GM21381 (cell line): Measurements from ENCODE around the gene CCNDBP1.
"Not testable (repeated sequence)": the region's sequence is repeated elsewhere in the genome, so short reads cannot be mapped to it uniquely, and the experiment has no call there.

Source experiments
- ATAC-seq: cut with Tn5 transposase; IDR thresholded peaks from one replicate; pipeline ENCODE4 v1.9.1; 2021; ENCODE audit warnings: mild to moderate bottlenecking, moderate library complexity; ENCODE audit not compliant: unreplicated experiment

CCNDBP1 gene, protein sequence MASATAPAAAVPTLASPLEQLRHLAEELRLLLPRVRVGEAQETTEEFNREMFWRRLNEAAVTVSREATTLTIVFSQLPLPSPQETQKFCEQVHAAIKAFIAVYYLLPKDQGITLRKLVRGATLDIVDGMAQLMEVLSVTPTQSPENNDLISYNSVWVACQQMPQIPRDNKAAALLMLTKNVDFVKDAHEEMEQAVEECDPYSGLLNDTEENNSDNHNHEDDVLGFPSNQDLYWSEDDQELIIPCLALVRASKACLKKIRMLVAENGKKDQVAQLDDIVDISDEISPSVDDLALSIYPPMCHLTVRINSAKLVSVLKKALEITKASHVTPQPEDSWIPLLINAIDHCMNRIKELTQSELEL

GRCh38 chr15:43185157-43186002 is at the start of gene CCNDBP1:
Gene CCNDBP1 (plus strand): TSS chr15:43185403. CDS start chr15:43185499, 96 bp downstream.
- peak; percentile 96 for ATAC-seq

GRCh38 chr15:43143203-43143941 is 41.8 kb upstream of the CCNDBP1 start:
- ATAC-seq = no peak

DNA sequence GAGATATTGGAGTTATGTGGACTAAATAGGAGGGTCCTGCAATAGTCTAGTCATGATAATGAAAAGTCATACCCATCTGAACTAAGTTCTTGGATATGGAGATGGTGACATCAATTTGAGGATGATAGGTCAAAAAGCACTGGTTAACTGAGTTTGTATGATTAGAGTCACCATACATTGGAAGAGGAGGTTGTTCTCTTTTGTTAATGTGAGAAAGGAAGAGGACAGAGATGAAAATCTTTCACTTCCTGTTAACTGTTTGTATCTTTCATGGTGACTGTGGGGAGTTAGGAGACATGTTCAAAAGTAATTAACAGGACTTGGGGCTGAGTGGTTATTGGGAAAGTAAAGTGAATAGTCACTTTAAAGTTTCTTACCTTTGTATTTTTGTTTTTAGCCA is 40.7 kb upstream of the CCNDBP1 start:
- no peak for ATAC-seq

GRCh38 chr15:43146184-43146583 is 39.0 kb upstream of the CCNDBP1 start:
- no peak for ATAC-seq

DNA sequence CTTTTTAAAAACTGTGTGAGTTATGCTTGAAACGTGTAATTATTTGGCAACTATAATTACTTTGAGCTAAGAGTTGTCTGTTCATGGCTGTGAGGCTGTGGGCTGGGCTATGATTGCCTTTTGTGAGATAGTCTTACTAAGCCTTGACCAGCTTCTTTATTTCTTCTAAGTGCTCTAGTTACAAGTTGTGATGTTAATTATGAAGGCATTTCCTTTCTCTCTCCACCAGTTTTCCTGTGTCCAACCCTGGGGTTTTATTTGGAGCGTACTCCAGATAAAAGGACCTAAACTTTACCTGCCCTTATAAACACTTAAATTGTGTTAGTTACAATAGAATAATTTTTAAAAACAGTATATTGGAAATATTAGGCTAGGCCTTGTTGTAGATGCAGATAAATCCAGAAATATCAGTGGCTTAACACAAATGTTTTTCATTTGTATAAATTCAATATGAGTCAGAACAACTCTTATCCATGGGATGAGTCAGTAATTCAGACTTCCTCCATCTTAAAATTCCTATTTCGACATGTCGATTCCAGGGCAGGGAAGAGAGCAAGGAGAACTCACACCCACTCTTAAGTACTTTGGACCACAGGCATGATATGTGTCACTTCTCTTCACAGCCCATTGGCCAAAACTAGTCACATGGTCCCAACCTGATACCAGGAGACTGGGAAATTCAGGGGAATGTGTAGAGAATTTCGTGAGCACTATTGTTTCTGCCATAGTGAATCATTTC is 34.8 kb upstream of the CCNDBP1 start:
- no peak for ATAC-seq

- no peak for ATAC-seq
Measured at GRCh38 chr15:43151688-43152087, 33.5 kb upstream of the CCNDBP1 start.

GRCh38 chr15:43153269-43153668 is 31.9 kb upstream of the CCNDBP1 start:
- ATAC-seq = no peak

GRCh38 chr15:43165801-43166325 is 19.3 kb upstream of the CCNDBP1 start:
- no peak for ATAC-seq

DNA sequence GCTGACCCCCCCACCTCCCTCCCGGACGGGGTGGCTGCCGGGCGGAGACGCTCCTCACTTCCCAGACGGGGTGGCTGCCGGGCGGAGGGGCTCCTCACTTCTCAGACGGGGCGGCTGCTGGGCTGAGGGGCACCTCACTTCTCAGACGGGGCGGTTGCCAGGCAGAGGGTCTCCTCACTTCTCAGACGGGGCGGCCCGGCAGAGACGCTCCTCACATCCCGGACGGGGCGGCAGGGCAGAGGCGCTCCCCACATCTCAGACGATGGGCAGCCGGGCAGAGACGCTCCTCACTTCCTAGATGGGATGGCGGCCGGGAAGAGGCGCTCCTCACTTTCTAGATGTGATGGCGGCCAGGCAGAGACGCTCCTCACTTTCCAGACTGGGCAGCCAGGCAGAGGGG is 17.9 kb upstream of the CCNDBP1 start:
- ATAC-seq = not testable (repeated sequence)

GRCh38 chr15:43168192-43169107 is 16.8 kb upstream of the CCNDBP1 start:
- ATAC-seq = no peak

DNA sequence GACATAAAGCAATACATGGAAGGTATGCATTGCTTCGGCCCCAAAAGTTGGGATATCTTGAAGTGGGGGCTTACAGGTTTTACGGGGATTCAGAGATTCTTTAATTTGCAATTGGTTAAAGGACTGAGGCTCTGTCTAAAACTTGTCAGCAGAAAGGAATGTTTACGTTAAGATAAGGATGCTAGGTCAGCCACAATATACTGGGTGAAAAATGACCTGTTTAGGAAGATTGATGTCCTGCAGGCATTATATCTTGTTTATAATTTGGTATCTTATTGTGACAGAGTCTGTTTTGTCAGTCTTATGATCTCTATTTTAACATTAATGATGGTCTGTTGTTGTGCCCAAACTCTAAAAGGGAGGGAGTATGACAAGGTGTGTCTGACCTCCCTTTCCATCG is 15.3 kb upstream of the CCNDBP1 start:
- ATAC-seq = no peak

DNA sequence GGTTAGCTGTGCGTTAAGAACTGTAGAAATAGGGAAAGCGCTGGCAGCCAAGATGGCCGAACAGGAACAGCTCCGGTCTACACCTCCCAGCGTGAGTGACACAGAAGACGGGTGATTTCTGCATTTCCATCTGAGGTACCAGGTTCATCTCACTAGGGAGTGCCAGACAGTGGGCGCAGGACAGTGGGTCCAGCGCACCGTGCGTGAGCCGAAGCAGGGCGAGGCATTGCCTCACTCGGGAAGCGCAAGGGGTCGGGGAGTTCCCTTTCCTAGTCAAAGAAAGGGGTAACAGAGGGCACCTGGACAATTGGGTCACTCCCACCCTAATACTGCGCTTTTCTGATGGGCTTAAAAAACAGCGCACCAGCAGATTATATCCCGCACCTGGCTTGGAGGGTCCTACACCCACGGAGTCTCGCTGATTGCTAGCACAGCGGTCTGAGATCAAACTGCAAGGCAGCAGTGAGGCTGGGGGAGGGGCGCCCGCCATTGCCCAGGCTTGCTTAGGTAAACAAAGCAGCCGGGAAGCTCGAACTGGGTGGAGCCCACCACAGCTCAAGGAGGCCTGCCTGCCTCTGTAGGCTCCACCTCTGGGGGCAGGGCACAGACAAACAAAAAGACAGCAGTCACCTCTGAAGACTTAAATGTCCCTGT is 9.4 kb upstream of the CCNDBP1 start:
- ATAC-seq = not testable (repeated sequence)

- ATAC-seq = not testable (repeated sequence)
Measured at GRCh38 chr15:43177147-43177546, 8.1 kb upstream of the CCNDBP1 start.

DNA sequence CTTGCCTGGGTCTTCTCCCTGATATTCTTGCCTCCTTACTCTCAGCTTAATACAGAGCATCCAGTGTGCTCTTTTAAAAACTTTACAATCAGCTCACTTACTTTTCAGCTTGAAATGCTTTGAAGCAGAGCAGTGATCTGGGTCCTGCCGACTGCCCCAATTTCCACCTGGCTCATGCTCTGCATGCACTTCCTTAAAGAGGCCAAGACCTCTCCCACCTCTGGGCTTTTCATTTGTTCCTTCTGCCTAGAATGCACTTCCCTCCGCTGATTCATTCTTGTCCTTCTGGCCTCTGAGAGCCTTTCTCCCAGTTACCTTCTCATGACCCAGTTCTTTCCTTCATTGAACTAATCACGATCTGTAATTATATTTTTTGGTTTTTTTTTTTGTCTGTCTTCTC is 1.9 kb upstream of the CCNDBP1 start:
- ATAC-seq = no peak

DNA sequence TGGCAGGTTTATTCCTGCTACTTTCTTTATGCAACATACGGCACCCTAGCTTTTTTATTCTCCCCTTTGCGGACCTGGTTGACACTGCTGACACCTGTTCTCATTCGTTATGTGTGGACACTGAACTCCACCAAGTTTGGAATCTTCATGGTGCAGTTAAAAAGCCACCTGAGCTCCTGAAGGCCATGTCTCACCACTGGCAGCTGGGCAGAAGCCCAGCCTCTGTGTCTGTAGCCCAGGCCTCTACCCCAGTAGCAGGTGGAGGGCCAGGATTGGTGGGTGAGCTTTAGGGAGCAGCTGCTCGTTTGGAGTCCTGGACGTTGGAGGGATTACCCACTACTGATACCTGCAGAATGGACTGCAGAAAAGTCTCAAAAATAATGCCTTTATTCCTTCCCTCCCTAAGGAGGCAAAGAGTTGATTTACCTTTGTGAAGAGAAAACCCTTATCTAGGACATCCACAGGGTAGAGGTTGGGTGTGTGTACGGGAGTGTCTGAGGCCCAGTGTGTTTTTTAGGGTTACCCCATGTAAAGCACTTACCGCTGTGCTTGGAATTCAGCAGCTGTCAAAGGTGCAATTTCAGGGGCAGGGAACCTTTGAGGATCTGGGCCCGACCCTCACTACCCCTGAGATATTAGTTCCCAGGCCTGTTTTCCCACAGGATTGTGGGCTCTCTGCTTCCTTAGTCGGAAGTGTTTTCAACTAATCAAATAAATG is 637 bp upstream of the CCNDBP1 start:
- ATAC-seq = peak; percentile 3

DNA sequence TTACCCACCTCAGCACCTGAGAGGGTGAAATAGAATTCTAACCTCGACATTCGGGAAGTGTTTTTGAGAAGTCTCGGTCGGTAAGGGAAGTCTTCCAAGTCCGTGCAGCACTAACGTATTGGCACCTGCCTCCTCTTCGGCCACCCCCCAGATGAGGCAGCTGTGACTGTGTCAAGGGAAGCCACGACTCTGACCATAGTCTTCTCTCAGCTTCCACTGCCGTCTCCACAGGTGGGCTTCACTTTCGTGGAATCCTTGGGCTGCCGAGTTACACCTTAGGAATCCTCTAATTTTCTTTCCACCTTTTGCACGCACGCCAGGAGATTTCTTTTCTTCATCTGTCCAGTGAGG is 775 bp downstream of the CCNDBP1 start:
- no peak for ATAC-seq

DNA sequence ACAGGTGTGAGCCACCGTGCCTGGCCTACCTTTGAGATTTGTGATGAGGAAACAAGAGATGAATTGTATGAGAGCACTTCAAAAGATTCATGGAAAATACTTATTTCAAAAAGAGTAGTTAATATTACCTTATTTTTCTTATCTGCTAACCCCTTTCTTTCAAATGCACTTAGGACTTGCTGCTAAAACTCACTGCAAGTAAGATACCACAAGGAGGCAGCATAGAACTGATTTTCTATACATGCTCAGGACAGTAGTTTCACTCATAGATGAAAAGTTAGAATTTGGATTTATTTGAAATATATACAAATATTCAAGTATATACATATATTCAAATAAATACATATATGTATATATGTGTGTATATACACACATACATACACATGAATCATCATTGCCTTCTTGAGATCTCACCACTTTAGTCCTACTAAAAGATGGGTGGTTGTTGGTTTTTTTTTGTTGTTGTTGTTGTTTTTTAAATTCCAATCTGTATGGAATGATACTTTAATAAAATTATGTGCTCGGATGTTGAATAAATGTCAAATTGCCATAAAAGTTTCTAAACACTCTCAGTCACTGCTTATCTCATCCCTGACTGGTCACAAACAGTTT is 2.4 kb downstream of the CCNDBP1 start:
- no peak for ATAC-seq

DNA sequence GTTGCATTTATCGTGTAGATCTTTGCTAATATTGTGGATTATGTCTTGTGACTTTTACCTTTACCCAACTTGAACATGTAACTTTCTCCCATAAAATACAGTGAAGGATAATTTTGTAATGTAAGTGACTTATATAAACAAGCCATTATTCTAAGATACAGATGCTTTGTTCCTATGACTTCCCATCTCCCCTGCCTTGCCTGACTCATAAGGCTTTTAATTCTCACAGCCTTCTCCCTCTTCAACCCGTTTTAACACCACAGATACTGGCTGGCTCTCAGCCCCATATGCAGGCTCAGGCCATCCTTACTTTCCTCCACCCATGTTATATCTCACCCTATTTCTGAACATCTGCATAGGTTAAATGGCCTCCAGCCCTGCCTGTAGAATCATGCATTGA is 4.1 kb downstream of the CCNDBP1 start:
- no peak for ATAC-seq
